Activated CD8-positive, alpha-beta memory T cell treated with anti-CD3 and anti-CD28 coated beads, Interleukin-2, amount 50 U/mL, for 24 hours (primary cell): ENCODE results near the gene PREX1.
A peak's percentile ranks its signal among the peaks of the same experiment; 100 is the strongest.
"Not testable (repeated sequence)": the region's sequence is repeated elsewhere in the genome, so short reads cannot be mapped to it uniquely, and the experiment has no call there.

Experiments used
- DNase-seq: peaks from one replicate; pipeline ENCODE4 v3.0.0-alpha.2; 2020; ENCODE audit errors: extremely low read depth

The PREX1 gene

GRCh38 chr20:48758206-48758820 is 69.5 kb downstream of the PREX1 start:
- no peak for DNase-seq

- not testable (repeated sequence) for DNase-seq
These were observed 71.0 kb downstream of the PREX1 start for GRCh38 chr20:48756774-48757173.

DNA sequence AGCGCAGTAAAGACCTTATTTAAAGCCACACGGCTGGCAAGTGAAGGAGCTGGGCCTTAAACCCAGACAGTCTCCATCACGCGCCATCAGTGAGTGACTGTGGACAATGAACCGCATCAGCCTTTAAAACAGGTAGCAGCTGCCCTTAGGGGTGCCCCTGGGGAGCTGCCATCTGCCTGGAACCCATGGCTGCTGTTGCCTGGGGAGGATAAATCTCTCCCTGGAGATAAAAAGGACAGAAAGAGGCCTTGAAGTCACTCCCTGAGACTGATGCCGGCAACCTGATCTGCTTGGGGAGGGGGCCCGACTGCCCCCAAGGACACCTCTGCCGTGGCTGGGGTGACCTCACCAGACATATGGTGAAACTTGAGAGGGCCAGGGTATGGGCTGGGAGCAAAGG is 73.5 kb downstream of the PREX1 start:
- DNase-seq = no peak

DNA sequence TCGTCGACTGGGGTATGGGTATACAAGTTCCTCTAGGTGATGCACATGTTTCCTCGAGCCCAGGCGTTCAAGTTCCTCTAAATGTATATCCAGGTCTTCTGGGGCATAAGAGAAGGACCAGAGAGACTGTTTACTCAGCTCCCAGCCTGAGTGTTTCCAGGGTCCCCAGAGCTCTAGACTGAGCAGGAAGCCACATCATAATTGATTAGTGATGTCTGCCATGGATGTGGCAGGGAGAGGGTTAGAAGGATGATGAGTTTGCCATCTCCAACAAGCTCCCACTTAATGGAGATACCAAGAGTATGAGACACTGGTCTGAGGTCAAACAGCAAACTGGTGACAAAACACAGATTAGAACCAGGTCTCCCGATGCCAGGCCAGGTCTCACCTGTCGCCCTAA is 74.8 kb downstream of the PREX1 start:
- no peak for DNase-seq

DNA sequence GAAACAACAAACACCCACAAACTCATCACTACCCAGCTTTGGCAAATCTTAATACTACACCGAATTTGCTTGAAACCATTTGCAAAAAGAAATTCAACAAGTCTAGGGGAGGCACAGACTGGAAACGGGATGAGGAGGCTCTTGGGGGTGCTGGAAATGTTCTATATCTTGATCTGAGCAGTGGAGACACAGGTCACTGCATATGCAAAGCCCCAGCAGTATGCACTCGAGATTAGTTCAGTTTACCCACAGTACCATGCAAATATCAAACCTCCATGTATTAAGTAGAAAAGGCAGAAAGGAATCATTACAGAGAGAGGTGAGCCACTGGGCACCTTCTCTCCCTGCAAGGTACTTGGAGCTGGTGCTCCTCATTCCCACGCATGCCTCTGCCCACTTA is 75.9 kb downstream of the PREX1 start:
- DNase-seq = no peak

DNA sequence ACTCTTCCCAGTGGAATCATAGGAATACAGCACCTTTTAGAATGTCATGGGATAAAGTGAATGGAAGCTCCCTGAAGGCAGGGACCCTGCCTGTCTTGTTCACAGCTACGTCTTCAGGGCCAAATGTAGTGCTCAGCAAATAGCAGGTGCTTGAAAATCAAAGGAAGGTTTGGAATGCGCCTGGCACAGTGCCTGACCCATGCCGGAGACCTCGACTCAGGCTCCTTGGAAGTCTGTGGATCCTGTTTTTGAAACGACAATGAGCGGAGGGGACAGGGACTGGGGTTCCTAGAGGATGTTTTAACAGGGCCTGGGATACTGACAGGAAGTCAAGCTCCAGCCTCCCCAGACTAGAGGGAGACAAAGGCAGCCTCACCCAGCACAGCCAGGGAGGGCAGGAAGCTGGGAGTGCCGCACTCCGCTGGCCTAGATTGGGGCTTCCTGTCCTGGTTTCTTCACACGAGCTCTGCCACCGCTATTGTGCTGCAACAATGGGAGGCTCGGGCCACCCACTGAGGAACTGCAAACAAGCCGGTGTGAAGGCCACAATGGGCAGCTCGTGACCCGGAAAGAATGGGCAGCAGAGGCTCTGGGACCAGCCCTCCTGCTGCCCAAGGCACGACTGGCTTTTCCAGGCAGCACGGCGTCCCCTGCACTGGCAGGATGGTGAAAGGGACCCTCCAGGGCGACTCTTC is 76.7 kb downstream of the PREX1 start:
- no peak for DNase-seq

DNA sequence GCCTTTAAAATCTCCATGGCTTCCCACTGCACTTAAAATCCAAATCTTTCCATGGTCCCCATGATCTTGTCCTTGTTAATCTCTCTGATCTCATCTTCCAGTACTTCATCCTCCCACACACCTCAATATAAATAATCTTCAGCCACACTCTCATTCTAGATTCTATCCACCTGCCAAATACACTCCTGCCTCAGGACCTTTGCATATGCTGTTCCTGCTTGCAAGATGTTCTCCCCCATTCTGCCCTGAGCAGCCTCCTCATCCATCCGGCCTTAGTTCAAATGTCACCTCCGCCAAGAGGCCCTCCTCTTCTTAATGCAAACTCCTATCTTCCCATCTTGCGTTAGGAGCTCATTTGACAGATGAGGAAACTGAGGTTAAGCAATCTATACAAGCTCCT is 77.4 kb downstream of the PREX1 start:
- no peak for DNase-seq

- DNase-seq = no peak
These were observed 78.4 kb downstream of the PREX1 start for GRCh38 chr20:48749437-48749836.

DNA sequence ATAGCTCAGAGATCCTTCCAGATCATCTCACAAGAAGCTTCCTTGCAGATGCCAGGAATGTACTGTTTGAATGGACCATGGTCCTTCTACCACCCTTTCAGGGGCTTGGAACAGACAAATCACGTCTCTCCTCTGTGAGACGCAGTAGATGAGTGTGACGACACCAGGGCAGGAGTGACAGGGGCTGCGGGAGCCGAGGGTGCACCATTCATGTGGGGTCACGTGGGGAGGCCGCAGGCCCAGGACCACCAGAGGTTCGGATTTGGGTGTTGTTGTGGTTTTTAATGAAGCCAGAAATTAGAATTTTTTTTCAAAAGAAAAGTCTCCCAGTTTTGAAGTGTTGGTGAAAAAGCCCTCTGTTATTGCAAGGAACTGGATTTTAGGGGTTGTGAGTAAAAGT is 79.2 kb downstream of the PREX1 start:
- no peak for DNase-seq

DNA sequence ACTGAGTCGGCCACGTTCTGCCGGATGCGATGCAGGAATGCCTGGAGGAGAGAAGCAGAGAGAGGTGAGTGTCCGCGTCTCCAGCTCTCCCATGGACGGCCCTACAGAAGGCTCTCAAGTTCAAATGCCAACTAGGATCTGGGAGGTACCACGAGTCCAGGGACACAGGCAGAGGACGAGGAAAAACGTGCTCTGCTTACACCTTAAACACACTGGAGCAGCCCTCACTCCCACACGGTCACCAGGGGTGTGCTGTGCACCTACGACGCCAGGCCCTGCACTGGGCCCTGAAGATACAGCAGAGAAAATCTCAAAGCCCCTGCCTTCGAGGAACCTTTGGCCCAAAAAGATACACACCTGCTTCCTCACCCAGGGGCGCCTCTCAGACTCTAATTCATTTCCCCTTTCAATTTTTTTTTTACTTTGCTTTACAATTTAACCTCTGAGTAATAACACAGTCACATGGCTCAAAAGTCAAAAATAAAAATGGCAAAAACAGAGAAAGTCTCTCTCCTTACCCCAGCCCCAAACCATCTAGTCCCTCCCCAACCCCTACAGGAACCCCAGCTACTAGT is 79.9 kb downstream of the PREX1 start:
- no peak for DNase-seq

- no peak for DNase-seq
These were observed 82.5 kb downstream of the PREX1 start for GRCh38 chr20:48745330-48745729.

GRCh38 chr20:48744515-48744914 is 83.3 kb downstream of the PREX1 start:
- DNase-seq = no peak

DNA sequence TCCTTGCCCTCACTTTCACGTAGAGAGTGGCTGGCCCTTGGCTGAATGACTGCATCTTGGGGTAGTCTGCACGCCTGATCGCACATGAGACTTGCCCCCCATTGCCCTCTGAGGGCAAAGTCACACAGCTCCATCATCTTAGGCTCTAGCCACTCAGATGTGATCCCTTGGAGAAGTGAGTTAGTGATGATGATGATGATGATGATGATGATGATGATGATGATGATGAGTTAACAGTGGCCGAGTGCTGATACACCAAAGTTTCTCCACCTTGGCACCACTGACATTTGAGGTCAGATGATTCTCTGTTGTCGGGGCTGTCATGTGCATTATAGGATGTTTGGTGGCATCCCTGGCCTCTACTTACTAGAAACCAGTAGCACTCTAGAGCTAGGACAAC is 84.0 kb downstream of the PREX1 start:
- no peak for DNase-seq

DNA sequence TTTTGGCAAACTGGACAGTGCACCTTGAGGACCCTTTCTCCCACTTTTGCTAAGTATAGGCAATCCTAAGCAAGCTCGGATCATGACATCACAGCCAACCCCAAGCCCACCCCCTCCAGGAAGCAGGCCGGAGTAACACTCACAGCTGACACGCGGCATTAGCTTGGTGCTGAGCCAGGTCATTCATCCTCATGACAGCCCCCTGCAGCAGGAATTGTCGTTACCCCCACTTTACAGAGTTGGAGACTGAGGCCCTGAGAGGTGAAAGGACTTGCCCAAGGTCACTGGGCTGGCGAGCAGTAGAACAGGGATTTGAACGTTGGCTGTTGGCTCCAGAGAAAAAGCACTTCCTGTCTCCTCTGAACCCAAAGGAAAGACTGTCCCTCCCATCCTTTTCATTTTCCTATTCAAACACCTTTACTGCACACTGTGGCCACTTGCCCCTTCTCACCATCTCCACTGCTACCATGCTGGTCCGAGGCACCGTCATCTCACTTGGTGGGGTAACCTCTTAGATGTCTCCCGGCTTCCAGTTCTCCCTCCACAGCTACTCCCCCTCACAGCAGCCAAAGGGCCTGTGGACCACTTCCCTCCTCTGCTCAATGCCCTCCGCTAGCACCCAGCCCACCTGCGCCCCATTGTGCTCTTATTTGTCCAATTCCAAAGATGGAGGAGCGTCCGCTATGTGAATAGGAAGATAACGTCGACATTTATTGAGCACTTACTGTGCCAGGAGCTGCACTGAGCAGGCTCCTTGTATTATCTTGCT is 84.7 kb downstream of the PREX1 start:
- no peak for DNase-seq

DNA sequence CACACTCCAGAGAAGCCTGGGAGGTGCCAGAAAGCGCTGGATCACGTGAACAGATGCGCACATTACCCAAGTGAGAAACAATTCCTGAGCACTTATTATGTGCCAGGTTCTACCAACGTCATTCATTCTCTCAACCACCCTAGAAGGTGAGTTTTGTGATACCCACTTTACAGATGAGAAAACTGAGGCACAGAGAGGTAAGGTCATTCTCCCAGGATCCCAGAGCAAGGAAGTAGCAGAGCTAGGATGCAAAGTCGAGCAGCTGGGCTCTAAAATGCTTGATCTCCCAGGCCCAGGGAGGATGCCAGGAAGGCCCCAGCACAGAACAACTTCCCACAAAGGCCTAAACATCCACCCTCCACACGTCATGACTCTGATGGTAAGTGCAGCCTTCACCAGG is 85.6 kb downstream of the PREX1 start:
- DNase-seq = no peak

GRCh38 chr20:48741669-48742068 is 86.1 kb downstream of the PREX1 start:
- no peak for DNase-seq

- no peak for DNase-seq
These were observed 87.1 kb downstream of the PREX1 start for GRCh38 chr20:48740712-48741111.

DNA sequence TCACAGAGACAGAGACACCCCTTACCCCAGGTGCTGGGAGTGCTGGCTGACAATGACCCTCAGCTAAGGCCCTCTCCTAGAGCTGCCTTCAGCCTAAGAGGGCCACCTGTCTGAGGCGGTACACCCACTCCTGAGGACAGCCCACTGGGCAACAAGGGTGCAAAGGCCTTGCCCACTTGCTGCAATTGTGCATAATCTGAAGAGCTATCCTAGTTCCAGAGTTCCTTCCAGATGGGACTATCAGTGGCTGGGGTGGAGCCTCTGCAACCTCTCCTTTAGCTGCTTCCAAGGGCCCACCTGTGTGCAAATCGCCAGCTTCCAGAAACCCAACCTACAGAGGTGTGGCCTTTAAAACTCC is 87.5 kb downstream of the PREX1 start:
- no peak for DNase-seq

- no peak for DNase-seq
These were observed 88.2 kb downstream of the PREX1 start for GRCh38 chr20:48739395-48740291.

DNA sequence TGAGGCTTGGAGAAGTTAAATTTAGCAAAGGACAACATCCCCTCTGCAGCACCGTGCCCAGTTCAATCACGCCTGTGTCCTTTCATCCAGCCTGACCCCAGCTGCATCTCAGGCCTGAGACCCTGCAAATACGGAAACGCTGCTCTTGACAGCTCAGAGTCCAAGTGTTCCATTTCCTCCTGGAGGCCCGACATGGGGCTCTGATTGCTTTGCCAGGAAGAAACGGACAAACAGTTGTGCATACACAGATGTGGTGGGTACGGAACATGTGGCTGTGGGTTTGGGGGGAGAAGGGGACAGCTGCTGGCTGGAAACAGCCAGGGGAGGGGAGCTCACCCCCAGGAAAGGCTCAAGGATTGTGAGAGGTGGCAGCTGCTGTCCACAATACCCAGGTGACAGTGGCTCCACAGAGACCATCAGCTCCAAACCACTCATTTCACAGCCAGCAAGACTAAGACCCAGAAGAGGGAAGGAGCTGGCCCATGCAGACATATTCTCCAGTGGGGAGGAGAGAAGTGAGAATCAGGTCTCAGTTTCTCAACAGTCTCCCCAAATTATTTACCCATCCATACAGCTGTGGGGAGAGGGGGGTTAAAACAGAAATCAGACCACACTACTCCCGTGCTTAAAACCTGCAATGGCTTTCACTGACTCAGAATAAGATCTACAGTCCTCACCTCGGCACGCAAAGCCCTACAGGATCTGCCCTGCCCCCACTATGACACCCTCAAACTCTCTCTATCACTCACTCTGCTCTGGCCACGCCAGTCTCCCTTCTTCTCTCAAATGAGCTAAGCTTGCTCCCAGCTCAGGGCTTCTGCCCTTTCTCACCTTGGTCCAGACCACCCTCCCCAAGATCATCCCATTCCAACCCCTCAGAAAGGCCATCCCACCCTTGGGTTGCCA is 89.1 kb downstream of the PREX1 start:
- peak; percentile 68 for DNase-seq

DNA sequence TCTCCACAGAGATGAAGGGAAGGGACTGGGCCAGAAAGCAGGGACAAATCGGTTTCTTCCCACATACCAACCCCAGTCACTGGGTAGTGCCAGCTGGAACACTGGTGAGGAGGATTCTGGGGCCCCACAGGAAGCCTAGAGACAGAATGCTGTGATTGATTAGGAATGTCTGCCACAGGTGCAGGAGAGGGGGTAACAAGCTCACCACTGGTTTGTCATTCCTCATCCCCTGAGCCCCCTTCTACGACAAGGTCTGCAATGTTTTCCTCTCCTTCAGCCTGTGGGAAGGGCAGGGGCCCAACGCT is 89.8 kb downstream of the PREX1 start:
- DNase-seq = no peak
